ENCODE data around the gene NECTIN2. TPM values are rescaled to one million over a fixed set of nuclear protein-coding genes. Genes with fewer than 3 reads are reported as not detected.

The NECTIN2 gene
- total RNA-seq, 4 donors from 2014 or later, result 63.2 to 126 (median 90.4) TPM

- WGBS, 2 donors, result 85 to 87% methylated on average over 4 of the region's 4 CpGs
- DNase-seq (ENCODE audit: low spot score in 2 of 2), result no peak
- H3K36me3 ChIP-seq, result no peaks in the 10 kb centered on the region
- no peaks in the 10 kb centered on the region for H3K27me3 ChIP-seq
- TF ChIP-seq, protein P1, sequence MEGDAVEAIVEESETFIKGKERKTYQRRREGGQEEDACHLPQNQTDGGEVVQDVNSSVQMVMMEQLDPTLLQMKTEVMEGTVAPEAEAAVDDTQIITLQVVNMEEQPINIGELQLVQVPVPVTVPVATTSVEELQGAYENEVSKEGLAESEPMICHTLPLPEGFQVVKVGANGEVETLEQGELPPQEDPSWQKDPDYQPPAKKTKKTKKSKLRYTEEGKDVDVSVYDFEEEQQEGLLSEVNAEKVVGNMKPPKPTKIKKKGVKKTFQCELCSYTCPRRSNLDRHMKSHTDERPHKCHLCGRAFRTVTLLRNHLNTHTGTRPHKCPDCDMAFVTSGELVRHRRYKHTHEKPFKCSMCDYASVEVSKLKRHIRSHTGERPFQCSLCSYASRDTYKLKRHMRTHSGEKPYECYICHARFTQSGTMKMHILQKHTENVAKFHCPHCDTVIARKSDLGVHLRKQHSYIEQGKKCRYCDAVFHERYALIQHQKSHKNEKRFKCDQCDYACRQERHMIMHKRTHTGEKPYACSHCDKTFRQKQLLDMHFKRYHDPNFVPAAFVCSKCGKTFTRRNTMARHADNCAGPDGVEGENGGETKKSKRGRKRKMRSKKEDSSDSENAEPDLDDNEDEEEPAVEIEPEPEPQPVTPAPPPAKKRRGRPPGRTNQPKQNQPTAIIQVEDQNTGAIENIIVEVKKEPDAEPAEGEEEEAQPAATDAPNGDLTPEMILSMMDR (IDR thresholded peaks at IDR 0.05), result no peak
- TF ChIP-seq POLR2A (IDR thresholded peaks at IDR 0.05) (no peak), EP300 (IDR thresholded peaks at IDR 0.05) (no peak)
- no peak overlapping the region for H3K4me3 ChIP-seq
- H3K4me1 ChIP-seq, result peaks cover 0 to 21% (median 10%) of the 10 kb centered on the region in 4 donors
- no peaks in the 10 kb centered on the region for H3K9me3 ChIP-seq
- no peak overlapping the region for H3K27ac ChIP-seq
Measured at GRCh38 chr19:44931541-44931940, 85.4 kb downstream of the NECTIN2 start.

Other genes with a start within 250 kb of the NECTIN2 start
- not detected for gene IGSF23, start 232.7 kb upstream of the NECTIN2 start, total RNA-seq
- gene PVR, start 202.4 kb upstream of the NECTIN2 start, total RNA-seq, result 10 to 100 TPM; 55.3 to 71.4 (median 69.6) TPM
- gene CEACAM19, start 174.8 kb upstream of the NECTIN2 start, total RNA-seq, result 10 to 100 TPM; 10.9 to 38.7 (median 15.4) TPM
- gene CEACAM16, start 147.1 kb upstream of the NECTIN2 start, total RNA-seq, result not detected
- 10 to 100 TPM; 10.3 to 37.8 (median 18.0) TPM for gene BCL3, start 97.6 kb upstream of the NECTIN2 start, total RNA-seq
- not detected for gene CBLC, start 68.4 kb upstream of the NECTIN2 start, total RNA-seq
- 100 to 1,000 TPM in 1 of 4 donors, 10 to 100 TPM in 3; 83.5 to 139 (median 90.9) TPM for gene BCAM, start 37.2 kb upstream of the NECTIN2 start, total RNA-seq
- 10 to 100 TPM; 30.8 to 75.9 (median 48.6) TPM for gene TOMM40, start 45.0 kb downstream of the NECTIN2 start, total RNA-seq
- 100 to 1,000 TPM; 126 to 316 (median 163) TPM for gene APOE, start 59.5 kb downstream of the NECTIN2 start, total RNA-seq
- gene APOC1, start 68.3 kb downstream of the NECTIN2 start, total RNA-seq, result 100 to 1,000 TPM in 1 of 4 donors, 10 to 100 TPM in 3; 17.2 to 213 (median 49.9) TPM
- not detected for gene APOC4, start 95.9 kb downstream of the NECTIN2 start, total RNA-seq
- gene APOC2, start 99.8 kb downstream of the NECTIN2 start, total RNA-seq, result 1 to 10 TPM in 1 of 4 donors, under 1 TPM in 1, not detected in 2; 0.90 to 2.0 TPM
- gene CLPTM1, start 109.1 kb downstream of the NECTIN2 start, total RNA-seq, result 10 to 100 TPM; 52.3 to 89.4 (median 74.5) TPM
- gene RELB, start 155.2 kb downstream of the NECTIN2 start, total RNA-seq, result 10 to 100 TPM in 2 of 4 donors, 1 to 10 TPM in 2; 4.2 to 14.9 (median 9.9) TPM
- 100 to 1,000 TPM in 2 of 4 donors, 10 to 100 TPM in 2; 72.8 to 109 (median 95.5) TPM for gene CLASRP, start 192.7 kb downstream of the NECTIN2 start, total RNA-seq
- gene ZNF296, start 230.2 kb downstream of the NECTIN2 start, total RNA-seq, result 1 to 10 TPM in 3 of 4 donors, not detected in 1; 2.1 to 4.2 (median 2.1) TPM
- 10 to 100 TPM in 3 of 4 donors, 1 to 10 TPM in 1; 8.8 to 30.3 (median 21.8) TPM for gene GEMIN7, start 233.0 kb downstream of the NECTIN2 start, total RNA-seq
- gene PPP1R37, start 246.9 kb downstream of the NECTIN2 start, total RNA-seq, result 10 to 100 TPM; 22.1 to 44.1 (median 33.5) TPM

Data from tibial nerve (tissue), 4 donors.